HG02973 (cell line): ENCODE measurements around the gene SPTBN2.
A peak's percentile ranks its signal among the peaks of the same experiment; 100 is the strongest.

Source experiments
- ATAC-seq: cut with Tn5 transposase; IDR thresholded peaks from one replicate; pipeline ENCODE4 v1.9.1; 2021; ENCODE audit warnings: moderate library complexity; ENCODE audit not compliant: unreplicated experiment

Gene SPTBN2

DNA sequence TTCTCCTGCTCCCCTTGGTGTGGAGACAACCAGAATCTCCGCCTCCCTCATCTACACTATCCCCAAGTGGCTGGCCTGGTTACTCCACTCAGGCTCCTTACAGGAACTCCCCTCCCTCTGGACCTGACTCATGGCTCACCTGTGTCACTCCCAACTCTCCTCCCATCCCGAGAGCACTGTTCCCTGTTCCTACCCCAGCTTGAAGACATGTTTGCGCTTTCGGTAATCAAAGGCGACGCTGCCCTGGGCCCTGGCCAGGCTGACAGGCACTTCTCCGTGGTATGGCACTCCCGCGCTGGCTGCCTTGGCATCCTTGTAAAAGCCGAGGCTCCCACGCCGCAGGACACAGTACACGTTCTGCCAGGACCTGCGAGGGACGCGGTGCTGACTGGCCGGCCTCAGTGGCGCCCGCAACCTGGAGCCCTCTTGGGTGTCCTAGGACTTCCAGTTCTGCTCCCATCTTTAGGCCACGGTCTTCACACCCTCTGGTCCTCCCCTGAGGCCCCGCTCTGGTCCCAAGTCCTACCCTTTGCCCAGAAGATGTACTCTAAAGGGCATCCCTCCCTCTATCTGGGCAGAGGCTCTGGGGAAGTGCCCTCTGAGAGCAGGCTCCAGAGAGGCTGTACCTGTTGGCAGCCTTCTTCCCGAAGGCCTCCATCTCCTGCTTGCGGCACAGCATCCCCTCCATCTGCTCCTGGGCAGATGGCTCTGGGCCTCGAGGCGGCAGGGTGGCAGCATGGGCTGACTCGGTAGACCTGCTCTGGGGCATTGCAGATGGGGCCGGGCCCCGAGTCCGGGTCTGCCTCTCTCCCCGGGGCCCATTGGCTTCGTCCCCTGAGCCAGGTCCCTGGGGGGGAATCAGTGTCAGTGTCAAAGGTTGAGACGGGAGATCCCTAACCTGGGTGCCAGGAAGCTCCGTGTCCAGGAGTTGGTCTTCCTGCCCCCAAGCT is 41.9 kb downstream of the SPTBN2 start:
- no peak for ATAC-seq

DNA sequence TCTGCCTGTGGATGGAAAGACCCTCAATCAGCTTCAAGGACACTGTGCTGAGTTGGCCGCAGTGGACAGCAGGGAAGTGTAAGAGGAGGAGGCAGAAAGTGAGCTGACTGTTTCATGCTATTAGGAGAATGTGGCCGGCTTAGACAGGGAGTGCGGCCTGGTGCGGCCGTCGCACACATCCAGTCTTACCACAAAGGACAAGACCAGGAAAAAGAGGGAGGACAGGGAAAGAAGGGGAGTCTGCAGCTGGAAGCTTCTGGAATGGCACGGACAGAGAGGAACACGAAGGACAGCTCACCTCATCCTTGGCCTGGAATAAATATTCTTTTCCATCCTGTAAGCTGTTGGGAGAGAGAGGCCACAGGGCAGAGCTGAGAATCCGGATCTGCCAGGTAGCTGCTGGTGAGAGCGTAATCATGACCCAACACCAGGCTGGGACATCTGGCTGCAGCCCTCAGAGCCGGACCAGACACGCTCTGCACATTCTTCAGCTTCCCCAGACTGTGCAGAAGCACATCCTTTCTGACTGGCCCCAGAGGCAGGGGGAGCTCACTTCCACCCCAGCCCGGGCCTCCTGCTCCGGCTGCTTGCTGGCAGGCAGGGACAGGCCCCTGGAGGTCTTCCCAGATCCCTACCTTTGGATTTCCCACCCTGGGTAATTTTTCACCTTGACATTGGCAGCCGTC is 42.8 kb downstream of the SPTBN2 start:
- no peak for ATAC-seq

DNA sequence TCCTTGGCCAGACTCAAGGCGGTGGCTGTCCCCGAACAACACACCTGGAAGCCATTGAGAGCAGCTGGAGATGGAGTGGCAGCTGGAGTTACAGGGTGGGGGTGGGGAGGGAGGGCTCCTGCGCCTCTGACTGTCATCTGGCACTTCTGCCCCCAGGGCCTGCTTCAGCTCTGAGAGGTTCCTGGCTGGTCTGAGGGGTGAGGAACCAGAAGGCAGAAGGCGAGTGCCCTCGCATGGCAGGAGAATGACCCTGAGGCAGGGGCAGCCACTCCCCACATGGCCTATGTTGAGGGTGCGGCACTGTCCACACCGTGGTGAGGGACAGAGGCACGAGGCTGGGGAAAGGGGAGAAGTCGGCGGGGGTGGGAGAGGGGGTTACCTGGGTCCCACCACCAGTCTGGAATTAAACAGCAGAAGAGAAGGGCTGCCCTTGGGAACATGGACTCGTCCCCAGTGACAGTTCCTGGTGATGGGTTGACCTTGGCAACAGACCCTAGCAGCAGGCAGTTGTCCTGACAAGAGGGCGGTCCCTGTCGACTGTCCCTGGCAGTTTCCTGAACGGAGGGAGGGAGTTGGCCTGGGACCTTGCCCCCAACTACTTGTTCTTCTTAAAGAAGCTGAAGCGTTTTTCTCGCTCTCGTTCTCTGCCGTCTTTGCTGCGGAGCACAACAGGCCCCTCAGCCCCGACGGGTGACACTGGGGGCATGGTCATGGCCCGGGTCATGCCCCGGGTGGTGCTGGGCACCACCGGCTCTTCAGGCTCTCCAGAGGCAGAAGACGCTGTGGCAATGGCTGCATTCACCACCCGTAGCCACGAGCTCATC is 43.5 kb downstream of the SPTBN2 start:
- no peak for ATAC-seq

DNA sequence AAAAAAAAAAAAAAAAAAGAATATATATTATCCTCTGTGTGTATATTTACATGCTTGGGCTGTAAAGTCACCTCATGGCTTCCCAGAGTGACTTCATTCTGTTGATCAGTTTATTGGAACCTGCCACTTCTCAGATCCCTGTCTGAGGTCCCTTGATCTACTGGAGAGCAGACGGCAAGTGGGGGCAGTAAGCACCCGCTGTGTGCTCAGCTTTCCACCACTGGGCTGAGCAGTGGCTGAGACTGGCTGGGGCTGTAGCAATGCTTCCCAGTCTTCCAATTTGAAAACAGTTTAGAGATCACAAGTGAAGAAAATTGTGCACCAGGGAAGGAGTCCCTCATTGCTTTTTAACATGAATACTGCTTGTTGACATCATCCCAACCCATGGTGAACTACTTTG is 44.4 kb downstream of the SPTBN2 start:
- no peak for ATAC-seq

DNA sequence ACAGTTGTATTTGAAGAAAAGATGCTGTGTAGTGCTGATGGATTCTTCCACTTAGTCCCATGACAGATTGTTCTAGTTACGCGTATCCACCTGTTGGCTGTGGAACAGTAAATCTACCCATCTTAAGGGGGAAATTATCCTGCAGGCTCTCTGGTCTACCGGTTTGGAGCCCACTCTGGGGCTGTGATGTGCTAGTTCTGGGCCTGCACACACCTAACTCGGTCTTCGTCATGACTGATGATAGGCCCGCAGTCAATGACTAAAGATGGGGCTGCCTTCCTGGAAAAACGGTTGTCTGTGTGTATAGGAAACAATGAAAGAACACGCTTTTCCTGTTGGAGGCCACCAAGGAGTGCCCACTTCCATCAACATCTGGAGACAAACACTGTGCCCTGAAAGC is 45.1 kb downstream of the SPTBN2 start:
- no peak for ATAC-seq

DNA sequence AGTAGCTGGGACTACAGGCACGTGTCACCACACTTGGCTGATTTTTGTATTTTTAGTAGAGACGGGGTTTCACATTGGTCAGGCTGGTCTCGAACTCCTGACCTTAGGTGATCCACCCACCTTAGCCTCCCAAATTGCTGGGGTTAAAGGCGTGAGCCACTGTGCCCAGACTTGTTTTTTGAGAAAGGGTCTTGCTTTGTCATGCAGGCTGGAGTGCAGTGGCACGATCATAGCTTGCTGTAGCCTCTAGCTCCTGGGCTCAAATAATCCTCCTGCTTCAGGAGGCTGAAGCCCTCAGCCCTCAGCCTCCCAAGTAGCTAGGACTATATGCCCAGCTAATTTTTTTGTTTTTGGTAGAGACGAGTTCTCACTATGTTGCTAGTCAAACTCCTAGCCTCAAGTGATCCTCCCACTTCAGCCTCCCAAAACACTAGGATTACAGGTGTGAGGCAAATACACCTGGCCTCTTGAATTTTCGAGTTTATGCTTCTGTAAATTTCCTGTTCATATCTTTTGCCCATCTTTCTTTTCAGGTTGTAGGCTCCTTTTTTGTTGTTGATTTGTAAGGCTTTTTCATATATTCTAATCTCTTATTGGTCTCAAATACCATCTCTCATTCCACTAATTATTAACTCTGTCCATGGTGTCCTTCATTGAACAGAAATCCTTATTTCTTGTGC is 47.9 kb downstream of the SPTBN2 start:
- no peak for ATAC-seq

DNA sequence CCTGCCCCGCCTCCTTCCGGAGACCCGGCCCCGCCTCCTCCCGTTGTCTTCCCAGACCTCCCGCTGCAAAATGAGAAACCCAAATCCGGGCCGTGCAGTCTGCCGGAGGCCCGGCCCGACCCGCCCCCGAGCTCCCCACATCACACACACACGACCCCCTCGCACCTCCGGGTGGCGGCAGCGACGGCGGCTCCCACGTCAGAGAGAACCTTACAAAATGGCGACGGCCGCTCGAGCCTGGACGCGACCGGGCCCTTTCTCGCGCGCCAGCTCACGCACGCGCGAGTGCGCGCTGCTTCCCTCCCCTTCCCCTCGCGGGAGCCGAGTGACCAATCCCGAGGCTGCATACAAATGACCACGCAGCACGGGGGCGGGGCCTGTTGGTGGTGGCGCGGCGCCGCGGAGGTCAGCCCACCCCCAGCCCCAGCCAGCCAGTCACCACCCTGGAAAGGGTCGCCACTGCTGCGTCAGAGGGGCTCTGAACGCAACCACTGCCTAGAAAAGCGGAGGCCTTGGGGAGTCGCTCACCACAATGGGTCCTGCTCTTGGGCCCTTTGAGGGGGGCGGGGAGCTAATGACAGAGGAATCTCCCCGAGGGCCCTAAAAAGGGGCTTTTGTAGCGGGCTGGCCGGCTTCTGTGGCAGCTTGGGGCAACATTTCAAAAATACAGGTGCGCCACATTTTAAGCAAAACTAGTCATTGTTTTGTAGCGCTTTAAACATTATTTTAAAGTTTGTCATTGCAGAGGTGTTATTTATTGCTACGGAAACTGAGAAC is 51.2 kb downstream of the SPTBN2 start, which contains the start of gene RBM4B:
TSS of gene RBM4B (minus strand) at position 289 of the 777 bp plus-strand sequence. CDS start 808 bp downstream, outside the sequence.
- ATAC-seq: peak; percentile 85

DNA sequence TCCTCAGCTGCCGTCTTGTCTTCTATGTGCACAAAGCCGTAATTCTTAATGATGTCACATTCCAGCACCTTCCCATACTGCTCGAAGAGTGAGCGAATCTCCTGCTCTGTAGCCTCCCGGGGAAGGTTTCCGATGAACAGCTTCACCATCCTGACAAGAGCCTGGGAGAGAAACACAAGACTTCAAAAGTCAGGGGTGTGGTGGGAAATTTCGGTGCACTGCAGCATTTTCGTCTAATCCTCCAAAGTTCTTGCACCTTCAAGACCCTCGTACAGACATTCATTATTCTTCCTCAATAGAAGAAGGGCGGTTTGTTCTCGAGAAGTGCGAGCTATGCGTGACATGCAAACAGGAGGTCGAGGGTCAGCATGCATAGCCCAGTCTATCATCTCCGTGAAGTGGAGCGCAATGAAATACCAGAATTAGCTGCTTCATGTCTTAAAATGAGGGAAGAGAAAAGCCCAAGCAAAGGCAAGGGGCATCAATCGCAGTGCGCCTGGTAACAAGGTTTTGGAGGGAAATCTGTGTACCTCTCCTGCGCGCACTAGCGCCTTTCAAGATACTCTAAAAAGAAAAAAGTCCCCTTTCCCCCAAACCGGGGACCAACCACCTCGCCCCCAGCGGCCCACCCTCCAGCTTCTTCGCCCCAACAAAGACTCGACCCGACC is 52.0 kb downstream of the SPTBN2 start:
- no peak for ATAC-seq

DNA sequence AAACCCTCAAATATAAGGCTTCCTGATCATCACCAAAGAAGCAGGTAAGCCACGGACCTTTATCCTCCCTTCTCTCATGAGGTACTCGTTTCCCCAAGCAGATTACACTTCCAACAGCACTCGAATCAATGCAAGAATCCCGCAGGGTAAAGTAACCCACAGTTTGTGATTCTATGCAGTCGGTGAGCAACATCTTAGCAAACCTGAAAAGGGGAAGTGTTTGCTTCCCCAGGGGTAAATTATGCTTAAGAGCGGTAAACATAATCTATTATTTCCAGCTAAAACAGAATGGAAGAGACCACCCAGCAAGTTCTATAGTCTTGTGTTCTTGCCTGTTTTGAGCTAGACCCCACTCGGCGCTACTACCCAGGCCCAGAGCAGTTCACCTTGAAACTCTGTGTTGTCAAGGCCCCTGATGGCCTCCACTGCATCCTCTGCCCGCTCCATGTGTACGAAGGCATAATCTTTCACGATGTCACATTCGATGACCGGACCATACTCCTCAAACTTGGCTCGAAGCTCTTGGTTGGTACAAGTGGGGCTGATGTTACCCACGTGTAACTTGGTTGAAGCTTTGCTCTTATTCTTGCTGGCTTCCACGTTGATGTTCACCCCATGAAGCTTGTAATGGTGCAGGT is 52.6 kb downstream of the SPTBN2 start:
- no peak for ATAC-seq

DNA sequence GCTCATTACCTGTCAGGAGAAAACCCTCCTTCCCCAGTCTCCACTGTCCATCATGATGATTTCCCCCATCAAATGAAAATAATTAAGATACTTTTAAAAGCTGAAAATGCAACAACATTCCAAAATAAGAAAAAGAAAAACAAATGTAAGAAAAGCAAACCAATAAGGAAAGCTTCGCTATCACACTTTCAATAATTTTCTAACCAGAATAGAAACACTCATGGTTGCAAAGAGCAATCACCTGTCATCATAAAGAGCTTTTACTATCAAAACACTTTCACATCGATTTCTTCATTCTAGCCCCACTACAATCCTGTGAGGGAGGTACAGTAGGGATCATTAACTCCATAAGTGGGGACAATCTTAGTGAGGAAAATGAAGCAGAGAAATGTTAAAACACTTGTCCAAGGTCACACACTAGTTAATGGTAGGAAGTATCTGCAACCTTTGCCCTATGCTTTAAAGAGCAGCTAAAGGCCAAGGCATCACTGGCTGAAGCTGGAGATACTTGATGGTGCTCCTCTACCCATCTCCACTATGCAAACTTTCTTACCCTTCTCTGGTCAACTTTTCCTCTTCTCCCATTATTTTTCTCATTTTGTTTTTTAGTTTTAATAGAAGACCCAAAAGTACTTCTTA is 53.9 kb downstream of the SPTBN2 start:
- no peak for ATAC-seq

DNA sequence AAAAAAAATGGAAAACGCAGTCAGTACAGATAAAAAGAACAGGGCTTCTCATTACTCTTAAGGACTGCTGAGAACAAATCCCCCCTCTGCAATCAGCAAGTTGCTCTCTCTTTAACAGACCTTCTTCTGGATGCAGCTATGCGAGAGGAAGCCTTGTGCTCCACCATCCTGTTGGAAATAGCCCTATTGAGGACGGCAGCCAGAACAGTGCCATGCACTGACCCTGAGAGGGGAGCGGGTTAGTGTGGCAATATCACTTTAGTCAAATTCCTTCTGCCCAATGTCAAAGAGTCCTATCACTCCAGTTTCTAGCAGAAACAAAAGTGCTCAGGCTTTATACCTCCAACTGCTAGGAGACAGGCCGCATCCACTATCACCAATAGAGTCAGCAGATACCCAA is 58.2 kb downstream of the SPTBN2 start:
- ATAC-seq: no peak

DNA sequence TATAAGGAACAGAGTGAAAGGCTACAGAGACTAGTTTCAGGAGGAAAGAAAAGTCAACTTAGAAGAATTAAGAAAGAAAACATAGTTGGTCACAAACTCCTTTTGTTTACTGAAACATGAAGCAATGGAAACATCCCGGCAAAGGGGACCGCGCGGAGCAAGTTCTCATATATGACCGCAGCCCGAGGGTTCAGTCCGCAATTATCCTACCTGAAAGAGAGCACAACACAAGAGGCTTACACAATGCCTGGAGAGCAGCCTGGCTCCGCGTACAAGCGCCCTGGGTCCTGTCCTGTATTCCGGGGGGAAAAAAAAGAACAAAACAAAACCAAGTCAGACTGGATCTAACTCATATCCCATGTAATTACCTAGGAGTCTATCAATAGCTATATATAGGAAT is 63.6 kb downstream of the SPTBN2 start:
- no peak for ATAC-seq

DNA sequence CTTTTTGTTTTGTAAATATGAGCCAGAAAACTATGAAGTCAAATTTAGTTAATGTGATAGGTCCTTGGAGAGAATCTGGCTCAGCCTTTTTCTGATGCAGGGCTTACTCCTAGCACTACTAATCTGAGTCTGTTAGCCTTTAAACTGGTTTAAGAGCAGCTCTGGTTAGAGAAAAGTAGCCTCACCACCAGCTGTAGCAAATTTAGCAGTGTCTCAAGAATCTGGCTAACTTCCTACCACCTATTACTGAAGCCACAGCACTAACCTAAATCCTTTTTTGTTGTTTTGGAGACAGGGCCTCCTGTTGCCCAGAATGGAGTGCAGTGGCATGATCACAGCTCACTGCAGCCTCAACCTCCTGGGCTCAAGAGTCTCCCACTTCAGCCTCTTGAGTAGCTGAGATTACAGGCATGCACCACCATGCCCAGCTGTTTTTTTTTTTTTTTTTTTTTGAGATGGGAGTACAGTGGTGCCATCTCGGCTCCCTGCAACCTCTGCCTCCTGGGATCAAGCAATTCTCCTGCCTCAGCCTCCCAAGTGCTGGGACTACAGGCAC is 65.2 kb downstream of the SPTBN2 start:
- ATAC-seq: no peak

DNA sequence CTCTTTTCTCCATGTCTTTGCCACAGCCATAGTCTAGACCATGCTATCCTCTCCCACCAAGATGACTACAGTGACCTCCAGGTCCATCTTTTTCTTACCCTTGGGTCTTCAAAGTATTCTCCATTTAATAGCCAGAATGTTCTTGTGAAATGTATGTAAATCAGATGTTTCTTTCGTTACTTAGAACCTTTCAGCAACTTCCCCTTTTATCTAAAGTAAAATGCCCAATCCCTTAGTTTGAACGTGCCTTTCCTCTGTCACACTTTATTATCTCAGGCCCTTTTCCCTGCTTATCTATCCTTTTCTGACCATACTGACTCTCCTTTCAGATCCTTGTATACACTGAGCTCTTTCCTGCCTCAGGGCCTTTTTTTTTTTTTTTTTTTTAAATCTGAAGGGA is 69.3 kb downstream of the SPTBN2 start:
- no peak for ATAC-seq

DNA sequence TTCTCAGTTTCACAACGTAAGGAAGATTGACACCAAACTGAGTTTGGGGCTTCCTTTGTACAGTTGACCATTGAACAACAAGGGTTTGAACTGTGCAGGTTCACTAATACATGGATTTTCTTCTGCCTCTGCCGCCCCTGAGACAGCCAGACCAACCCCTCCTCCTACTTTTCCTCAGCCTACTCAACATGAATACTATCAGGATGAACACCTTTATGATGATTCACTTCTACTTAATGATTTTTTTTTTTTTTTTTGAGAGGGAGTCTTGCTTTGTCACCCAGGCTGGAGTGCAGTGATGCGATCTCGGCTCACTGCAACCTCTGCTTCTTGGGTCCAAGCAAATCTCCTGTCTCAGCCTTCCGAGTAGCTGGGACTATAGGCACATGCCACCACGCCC is 75.9 kb downstream of the SPTBN2 start:
- no peak for ATAC-seq

DNA sequence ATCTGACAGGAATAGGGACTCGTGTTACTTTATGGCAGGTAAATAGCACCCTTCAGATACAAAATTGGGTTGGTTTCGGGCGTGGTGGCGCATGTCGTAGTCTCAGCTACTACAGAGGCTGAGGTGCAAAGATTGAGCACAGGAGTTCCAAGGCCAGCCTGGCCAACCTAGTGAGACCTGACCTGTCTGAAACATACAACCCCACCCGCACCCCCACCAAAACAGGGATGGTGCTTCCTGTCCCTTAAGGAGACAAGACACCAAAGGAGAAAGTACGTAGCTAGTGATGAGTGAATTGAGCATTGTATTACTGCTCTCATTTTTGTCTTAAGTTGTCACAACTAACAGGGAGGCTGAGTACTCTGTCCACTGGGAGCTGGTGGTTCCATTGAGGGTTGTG is 76.4 kb downstream of the SPTBN2 start:
- ATAC-seq: no peak

DNA sequence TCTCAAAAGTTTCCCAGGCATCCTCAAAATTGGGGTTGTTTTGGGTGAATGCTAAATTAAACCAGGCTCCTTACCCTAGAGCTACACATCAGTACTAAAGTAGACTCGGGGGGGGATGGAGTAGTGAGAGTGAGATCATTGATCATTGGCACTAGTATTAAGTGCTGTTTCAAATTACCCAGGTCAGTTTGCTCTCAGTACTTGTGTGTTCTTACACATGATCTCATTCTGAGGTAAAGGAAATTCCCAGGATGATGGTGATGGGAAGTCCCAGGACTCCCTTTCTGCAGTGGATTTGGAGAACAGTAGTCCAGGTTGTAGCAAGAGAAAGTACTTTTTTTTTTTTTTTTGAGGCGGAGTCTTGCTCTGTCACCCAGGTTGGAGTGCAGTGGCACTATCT is 78.0 kb downstream of the SPTBN2 start:
- ATAC-seq: no peak

DNA sequence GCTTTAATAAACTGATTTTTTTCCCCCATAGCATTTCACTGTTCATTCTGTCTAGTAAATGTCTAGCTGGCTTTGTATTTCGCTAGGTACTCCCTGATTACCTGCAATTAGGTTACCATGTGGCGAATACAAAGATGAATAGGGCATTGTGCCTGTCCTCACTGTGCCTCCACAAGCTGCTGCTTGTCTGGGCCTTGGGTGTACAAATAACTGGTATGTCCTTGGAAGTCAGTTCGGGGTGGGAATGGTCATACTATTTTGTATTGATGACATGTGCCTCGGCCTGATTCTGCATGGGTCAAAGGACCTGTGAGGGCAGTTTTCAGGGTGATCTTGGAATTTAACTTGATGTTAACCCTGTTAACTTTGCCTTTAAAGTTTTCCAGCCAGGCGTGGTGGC is 79.1 kb downstream of the SPTBN2 start:
- no peak for ATAC-seq
